T-helper 22 cell (primary cell): Measurements from ENCODE around the gene IMPDH1.

Experiments
- DNase-seq: peaks from one replicate; pipeline ENCODE4 v3.0.0-alpha.2; 2020; ENCODE audit warnings: low read depth

The IMPDH1 gene

GRCh38 chr7:128359939-128360338, 49.8 kb downstream of the IMPDH1 start:
- DNase-seq, result no peak

GRCh38 chr7:128359336-128359735, 50.4 kb downstream of the IMPDH1 start:
- DNase-seq, result no peak

- no peak for DNase-seq
Observed at GRCh38 chr7:128358233-128358632, 51.5 kb downstream of the IMPDH1 start.

GRCh38 chr7:128357217-128357613, 52.6 kb downstream of the IMPDH1 start:
- no peak for DNase-seq

- no peak for DNase-seq
Observed at GRCh38 chr7:128356546-128357216, 53.1 kb downstream of the IMPDH1 start.

GRCh38 chr7:128353610-128354009, 56.2 kb downstream of the IMPDH1 start:
- no peak for DNase-seq

GRCh38 chr7:128353189-128353588, 56.6 kb downstream of the IMPDH1 start:
- no peak for DNase-seq

GRCh38 chr7:128352636-128353035, 57.1 kb downstream of the IMPDH1 start:
- DNase-seq, result no peak

GRCh38 chr7:128352153-128352537, 57.6 kb downstream of the IMPDH1 start:
- no peak for DNase-seq

- DNase-seq, result no peak
Observed at GRCh38 chr7:128351296-128352152, 58.3 kb downstream of the IMPDH1 start.

GRCh38 chr7:128350708-128351295, 59.0 kb downstream of the IMPDH1 start:
- no peak for DNase-seq

GRCh38 chr7:128349466-128349825, 60.3 kb downstream of the IMPDH1 start:
- no peak for DNase-seq

GRCh38 chr7:128347647-128348097, 62.1 kb downstream of the IMPDH1 start:
- no peak for DNase-seq

GRCh38 chr7:128344431-128344774, 65.4 kb downstream of the IMPDH1 start:
- DNase-seq, result no peak

- peak; percentile 75 for DNase-seq
Observed at GRCh38 chr7:128343554-128344430, 66.0 kb downstream of the IMPDH1 start, which contains the start of gene RBM28. RBM28 (minus strand) TSS chr7:128343908; CDS start chr7:128343793, 115 bp downstream.
